Measurements from ENCODE around the gene KRTAP4-16.
"Not testable (repeated sequence)": the region's sequence is repeated elsewhere in the genome, so short reads cannot be mapped to it uniquely, and the experiment has no call there.

The KRTAP4-16 gene

DNA sequence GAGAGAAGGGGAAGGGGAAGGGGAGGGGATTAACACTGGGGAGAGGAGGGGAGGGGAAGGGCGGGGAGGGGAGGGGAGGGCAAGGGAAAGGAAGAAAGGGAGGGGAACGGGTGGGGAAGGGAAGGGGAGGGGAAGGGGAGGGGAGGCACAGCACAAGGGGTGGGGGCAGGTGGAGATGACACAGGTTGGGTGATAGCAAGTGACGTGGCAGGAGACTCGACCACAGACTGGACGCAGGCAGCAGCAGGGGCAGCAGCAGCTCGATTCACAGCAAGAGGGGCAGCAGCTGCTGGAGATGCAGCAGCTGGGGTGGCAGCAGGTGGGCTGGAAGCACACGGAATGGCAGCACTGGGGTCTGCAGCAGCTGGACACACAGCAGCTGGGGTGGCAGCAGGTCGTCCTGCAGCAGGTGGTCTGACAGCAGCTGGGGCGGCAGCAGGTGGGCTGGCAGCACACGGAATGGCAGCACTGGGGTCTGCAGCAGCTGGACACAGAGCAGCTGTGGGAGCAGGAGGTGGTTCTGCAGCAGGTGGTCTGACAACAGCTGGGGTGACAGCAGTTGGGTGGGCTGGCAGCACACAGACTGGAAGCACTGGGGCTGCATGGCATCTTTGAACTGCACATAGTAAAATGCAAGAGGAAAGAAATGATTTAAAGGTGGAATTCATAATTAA lies at the start of gene KRTAP4-16:
Gene KRTAP4-16, minus strand, starts transcription at position 624 of the 674 bp plus-strand sequence. Its CDS starts 0 bp downstream, at position 624.
- DNase-seq (ENCODE audit: low read depth in 2 of 2), result no peak

DNA sequence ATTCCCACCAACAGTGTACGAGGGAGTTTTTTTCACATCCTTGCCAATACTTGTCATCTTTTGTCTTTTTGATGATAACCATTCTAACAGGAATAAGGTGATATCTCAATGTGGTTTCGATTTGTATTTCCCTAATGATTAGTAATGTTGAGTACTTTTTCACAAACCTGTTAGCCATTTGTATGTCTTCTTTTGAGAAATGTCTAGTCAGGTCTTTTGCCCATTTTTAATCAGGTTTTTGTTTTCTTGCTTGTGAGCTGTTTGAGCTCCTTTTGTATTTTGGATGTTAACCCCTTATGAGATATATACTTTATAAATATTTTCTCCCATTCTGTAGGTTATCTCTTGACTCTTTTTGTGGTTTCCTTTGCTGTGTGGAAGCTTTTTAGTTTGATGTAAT lies 49.5 kb upstream of the KRTAP4-16 start:
- DNase-seq (ENCODE audit: low read depth in 2 of 2), result no peak

- no peak for DNase-seq (ENCODE audit: low read depth in 2 of 2)
These were observed 48.0 kb upstream of the KRTAP4-16 start for GRCh38 chr17:41150026-41150425.

DNA sequence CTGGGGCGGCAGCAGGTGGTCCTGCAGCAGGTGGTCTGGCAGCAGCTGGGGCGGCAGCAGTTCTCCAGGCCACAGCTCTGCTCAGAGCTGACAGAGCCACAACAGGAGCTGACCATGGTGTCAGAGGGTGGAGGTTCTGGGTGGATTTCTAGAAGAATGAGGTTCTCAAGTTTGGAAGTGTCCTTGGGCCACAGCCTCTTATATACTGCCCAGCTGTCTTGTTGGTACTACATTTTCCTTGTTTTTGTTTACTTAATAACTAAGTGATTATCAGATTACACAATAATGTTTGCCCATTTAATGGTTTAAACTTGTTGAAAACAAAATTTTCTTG lies 47.6 kb upstream of the KRTAP4-16 start, which contains the start of gene KRTAP4-5:
Gene KRTAP4-5, minus strand, starts transcription at position 174 of the 334 bp plus-strand sequence. Its CDS starts 58 bp downstream, at position 116.
- no peak for DNase-seq (ENCODE audit: low read depth in 2 of 2)

GRCh38 chr17:41148971-41149651 lies 47.1 kb upstream of the KRTAP4-16 start:
- DNase-seq (ENCODE audit: low read depth in 2 of 2), result not testable (repeated sequence)

GRCh38 chr17:41147531-41148204 lies 45.7 kb upstream of the KRTAP4-16 start:
- no peak for DNase-seq (ENCODE audit: low read depth in 2 of 2)

DNA sequence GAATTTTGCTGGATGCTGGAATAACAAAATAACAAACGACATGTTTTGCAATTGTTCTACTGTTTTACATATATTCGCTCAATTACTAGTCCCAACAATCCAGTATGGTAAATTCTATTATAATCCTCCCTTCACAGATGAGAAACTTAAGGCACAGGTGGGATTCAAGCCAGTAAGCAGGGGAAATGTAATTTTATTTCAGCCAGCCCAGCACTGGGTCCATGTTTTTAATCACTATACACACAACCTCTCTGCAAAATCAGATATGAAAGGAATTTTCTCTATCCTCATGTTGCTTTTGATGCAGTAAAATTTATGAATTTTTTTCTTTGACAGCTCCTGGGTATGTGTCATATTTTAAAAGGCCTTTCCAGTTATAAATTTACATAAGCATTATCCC lies 43.3 kb upstream of the KRTAP4-16 start:
- DNase-seq (ENCODE audit: low read depth in 2 of 2), result no peak

DNA sequence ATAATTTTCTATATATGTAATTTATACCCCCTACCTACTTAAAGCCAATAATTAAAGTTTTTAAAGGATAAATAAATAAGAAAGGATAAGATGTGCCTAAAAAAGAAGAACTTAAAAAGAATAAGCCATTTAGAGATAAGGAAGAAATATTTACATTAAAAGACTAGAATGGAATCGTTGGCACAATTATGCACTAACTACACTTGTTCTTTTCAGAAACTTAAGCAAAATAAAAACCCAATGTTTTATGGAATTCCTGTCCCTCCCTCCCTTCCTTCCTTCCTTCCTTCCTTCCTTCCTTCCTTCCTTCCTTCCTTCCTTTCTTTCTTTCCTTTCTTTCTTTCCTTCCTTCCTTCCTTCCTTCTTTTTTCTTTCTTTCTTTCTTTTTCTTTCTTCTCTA lies 42.8 kb upstream of the KRTAP4-16 start:
- no peak for DNase-seq (ENCODE audit: low read depth in 2 of 2)

DNA sequence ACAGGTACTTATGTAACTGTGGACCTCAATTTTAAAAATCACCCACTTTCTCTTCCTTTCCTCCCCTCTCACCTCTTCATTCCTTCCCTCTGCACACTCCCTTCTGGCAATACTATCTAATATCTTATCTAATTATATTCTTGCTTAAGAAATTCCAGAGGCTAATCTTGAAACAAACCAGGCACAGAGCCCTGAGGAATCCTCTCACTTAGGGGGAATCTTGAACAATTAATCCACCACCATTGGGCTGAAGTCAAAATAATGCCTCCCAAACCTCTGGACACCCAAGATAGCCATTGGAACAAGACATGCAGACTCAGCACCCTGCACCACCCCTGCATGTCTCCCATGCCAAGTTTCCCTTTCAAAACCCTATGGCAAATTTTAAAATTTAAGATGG lies 39.4 kb upstream of the KRTAP4-16 start:
- no peak for DNase-seq (ENCODE audit: low read depth in 2 of 2)

DNA sequence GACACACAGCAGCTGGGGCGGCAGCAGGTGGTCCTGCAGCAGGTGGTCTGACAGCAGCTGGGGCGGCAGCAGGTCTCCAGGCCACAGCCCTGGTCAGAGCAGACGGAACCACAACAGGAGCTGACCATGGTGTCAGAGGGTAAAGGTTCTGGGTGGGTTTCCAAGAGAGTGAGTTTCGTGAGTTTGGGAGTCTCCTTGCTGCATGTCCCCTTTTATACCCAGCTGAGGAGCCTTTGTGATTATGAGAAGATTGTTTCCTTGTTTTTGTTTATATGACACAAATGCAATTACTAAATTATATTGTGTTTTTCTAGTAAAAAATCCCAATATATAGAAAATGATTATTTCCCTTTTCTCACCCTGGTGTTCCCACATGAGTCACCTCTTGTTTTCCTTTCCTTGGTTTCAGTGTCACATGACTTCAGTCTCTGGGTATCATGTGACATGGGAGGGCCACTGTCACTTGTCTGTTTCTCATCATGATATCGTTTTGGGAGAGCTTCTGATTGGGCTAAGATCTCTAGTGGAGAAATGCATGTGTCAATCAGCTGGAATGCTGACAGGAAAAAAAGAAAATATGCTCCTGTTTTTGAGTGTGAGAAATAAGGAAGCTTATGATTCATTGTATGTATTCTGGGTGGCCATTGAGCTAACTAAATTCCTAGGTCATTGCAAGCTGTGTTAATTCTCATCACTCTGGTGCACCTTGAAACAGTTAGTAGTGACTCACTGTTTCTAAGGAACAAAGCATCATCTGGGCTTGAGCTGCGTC lies 38.5 kb upstream of the KRTAP4-16 start, which contains the start of gene KRTAP4-6:
Gene KRTAP4-6, minus strand, starts transcription at position 185 of the 772 bp plus-strand sequence. Its CDS starts 57 bp downstream, at position 128.
- no peak for DNase-seq (ENCODE audit: low read depth in 2 of 2)

- not testable (repeated sequence) for DNase-seq (ENCODE audit: low read depth in 2 of 2)
These were observed 37.9 kb upstream of the KRTAP4-16 start for GRCh38 chr17:41139865-41140264.

DNA sequence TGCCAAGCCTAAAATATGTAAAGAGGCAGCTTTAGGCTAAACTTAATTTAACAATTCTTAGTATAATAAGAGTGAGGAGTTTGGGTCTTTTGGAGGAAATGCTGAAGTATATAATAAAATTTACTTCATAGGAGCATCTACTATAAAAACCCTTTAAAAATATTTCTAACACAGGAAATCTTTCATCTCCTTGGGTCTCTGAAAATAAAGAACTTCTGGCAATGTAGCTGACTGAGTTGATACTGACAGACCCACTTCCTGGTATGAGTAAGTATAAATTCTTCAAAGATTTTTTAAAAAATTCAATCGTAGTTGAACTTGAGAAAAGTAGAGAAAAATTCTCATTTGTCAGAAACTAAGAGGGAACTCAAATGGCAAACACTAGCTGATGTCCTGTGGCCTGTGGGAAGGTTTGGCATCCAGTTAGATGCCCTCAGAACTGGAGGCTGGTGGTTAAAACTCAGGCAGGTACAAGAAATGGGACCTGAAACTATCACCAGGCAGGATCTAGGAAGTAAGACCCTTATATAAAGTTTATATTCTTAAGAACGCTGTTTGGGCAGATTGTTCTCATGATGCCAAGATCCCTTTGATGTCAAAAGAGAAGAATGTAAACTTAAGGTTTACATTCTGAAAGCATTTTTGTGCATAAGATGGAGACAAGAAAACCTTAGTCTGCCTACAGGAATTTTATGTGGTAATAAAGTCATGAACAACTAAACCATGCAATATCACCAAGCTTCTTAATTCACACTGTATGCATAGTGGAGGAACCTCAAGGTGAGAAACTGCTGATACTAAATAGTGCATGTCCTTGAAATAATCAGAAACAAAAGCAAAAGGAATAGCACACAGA lies 32.1 kb upstream of the KRTAP4-16 start:
- DNase-seq (ENCODE audit: low read depth in 2 of 2), result no peak

GRCh38 chr17:41131979-41132378 lies 30.0 kb upstream of the KRTAP4-16 start:
- no peak for DNase-seq (ENCODE audit: low read depth in 2 of 2)

- no peak for DNase-seq (ENCODE audit: low read depth in 2 of 2)
These were observed 25.4 kb upstream of the KRTAP4-16 start for GRCh38 chr17:41127371-41127770.

DNA sequence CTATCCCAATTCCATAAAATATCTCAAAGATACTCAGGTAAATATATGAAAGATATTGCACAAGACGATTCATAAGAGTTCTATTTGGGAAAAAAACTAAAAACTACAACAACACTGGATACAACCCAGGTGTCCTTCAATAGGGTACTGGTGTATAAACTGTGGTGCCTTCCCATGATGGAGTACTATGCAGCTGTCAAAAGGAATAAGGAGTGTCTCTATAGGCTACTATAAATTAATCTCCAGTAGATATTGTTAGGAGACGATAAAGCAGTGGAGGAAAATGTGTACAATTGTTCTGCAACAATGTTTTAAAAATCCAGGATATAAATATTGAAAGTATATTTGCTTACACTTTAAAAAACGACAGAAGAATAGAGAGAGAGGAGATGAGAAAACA lies 24.4 kb upstream of the KRTAP4-16 start:
- DNase-seq (ENCODE audit: low read depth in 2 of 2), result no peak

DNA sequence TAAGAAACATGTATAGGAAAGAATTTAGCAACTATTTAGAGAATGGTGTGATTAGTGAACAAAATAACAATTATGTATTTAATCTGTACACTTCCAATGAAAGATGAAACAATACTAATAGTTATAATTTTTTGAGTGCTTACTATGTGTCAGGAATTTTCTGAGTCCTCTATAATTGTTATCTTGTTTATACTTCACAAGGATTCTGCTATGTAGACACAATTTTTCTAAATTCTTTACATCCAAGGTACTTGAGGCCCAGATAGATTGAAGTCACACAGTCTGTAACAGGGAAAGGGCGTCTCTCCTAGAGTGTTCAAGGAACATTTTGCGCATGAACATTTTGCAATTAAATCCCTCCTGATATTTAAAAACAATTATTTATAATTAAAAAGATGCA lies 23.1 kb upstream of the KRTAP4-16 start:
- no peak for DNase-seq (ENCODE audit: low read depth in 2 of 2)

GRCh38 chr17:41123991-41124371 lies 22.0 kb upstream of the KRTAP4-16 start, which contains the start of gene KRTAP4-12:
TSS of gene KRTAP4-12 (minus strand) at chr17:41124182. CDS start at chr17:41124122, 60 bp downstream.
- not testable (repeated sequence) for DNase-seq (ENCODE audit: low read depth in 2 of 2)

DNA sequence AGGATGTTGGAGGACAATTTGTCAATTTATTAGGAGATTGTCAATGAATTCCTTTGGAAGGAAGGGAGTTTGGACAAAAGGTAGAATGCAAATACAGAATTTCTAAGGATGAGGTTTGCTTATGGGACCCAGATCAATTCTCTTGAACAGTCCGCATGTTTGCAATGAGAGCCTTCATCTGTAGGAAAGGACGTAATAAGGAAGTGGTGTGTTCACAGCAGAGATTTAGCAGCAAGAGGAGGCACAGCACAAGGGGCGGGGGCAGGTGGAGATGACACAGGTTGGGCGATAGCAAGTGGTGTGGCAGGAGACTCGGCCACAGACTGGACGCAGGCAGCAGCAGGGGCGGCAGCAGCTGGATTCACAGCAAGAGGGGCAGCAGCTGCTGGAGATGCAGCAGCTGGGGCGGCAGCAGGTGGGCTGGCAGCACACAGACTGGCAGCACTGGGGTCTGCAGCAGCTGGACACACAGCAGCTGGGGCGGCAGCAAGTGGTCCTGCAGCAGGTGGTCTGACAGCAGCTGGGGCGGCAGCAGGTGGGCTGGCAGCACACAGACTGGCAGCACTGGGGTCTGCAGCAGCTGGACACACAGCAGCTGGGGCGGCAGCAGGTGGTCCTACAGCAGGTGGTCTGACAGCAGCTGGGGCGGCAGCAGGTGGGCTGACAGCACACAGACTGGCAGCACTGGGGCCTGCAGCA lies 21.4 kb upstream of the KRTAP4-16 start:
- DNase-seq (ENCODE audit: low read depth in 2 of 2), result not testable (repeated sequence)

GRCh38 chr17:41121742-41122141 lies 19.7 kb upstream of the KRTAP4-16 start:
- DNase-seq (ENCODE audit: low read depth in 2 of 2), result no peak
